Measurements from ENCODE around the gene ACIN1. TPM values are rescaled to one million over a fixed set of nuclear protein-coding genes. Genes with fewer than 3 reads are reported as not detected.

ACIN1 gene
- total and polyA plus RNA-seq, 10 of the 15 experiments (the other 5 are each of a cell fraction or from before 2014, with no cell fraction given), result 4.3 to 148 (median 93.4) TPM

DNA sequence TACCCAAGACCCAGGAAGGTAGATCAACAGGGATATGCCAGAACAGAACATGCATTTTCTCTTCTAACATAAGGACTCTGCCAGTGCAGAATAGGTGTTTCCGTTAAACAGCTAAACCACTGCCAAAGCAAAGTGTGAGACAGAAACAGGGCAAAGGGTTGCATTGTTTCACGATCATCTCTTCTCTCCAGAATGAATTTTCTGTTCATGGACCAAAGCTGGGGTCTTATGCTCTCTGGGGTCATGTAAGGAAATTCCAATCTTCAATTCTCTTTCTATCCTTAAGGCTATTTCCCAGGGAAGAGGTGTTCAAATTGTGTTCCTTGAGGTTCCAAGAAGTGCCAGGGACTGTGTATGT lies 71.2 kb downstream of the ACIN1 start:
- no peak overlapping the region for H3K4me2 ChIP-seq (ENCODE audit: control insufficient read depth, insufficient read depth)
- H3K27ac ChIP-seq (ENCODE audit: control insufficient read depth, insufficient read depth), result no peak overlapping the region
- H3K4me3 ChIP-seq, result no peak overlapping the region
- H3K9me3 ChIP-seq (replicated peaks; ENCODE audit: control insufficient read depth, insufficient read depth, low read length), result no peaks in the 10 kb centered on the region
- WGBS (ENCODE audit: insufficient coverage, insufficient replicate concordance, low lambda C conversion rate, missing lambda C conversion rate), result 98% methylated on average over 2 of the region's 2 CpGs
- no peaks in the 10 kb centered on the region for H3K27me3 ChIP-seq (replicated peaks in 1 of 2; ENCODE audit: control insufficient read depth in 2 of 2, insufficient read depth in 2 of 2, low read length in 1 of 2)
- H3K79me2 ChIP-seq (ENCODE audit: control insufficient read depth, insufficient read depth, low read length), result no peaks in the 10 kb centered on the region
- ChIA-PET CTCF (interaction anchor here (1.3 to 5.5 kb wide), 6 partner anchors 11 to 51 kb away, joined by 4 to 43 read pairs (median 8); partner anchors contain the start of gene CDH24), RAD21 (ENCODE audit: unreplicated experiment) (interaction anchor here (1.6 kb wide), 1 partner anchor 37 kb away, joined by 5 read pairs; no protein-coding TSS in a partner anchor), SMC1A (ENCODE audit: uncharacterized antibody, unreplicated experiment) (interaction anchor here (0.5 to 3.4 kb wide), 4 partner anchors 9 to 1566 kb away, joined by 3 to 10 read pairs (median 5); no protein-coding TSS in a partner anchor), POLR2A (interaction anchor here (0.7 to 1.4 kb wide), 3 partner anchors 8 to 29 kb away, joined by 3 read pairs; no protein-coding TSS in a partner anchor)
- DNase-seq (ENCODE audit: low read depth, low spot score) (no peak), FAIRE-seq (no peak), ATAC-seq (no peak)
- H3K9ac ChIP-seq (ENCODE audit: control insufficient read depth, insufficient read depth, low read length), result no peak overlapping the region
- H3K4me1 ChIP-seq (ENCODE audit: control insufficient read depth, insufficient read depth, low read length), result no peaks in the 10 kb centered on the region
- intact Hi-C loops (cut with micrococcal nuclease; ENCODE audit: unreplicated experiment) (no loop called here), in situ Hi-C loops (cut with MboI) (no loop called here)
- no peaks in the 10 kb centered on the region for H4K20me1 ChIP-seq (ENCODE audit: control insufficient read depth, insufficient read depth)
- TF ChIP-seq NFXL1 (IDR thresholded peaks at IDR 0.05; ENCODE audit: borderline replicate concordance), result no peak
- TF ChIP-seq POLR2AphosphoS5 (IDR thresholded peaks at IDR 0.05; ENCODE audit: low read length), result no peak
- TF ChIP-seq, protein P1, sequence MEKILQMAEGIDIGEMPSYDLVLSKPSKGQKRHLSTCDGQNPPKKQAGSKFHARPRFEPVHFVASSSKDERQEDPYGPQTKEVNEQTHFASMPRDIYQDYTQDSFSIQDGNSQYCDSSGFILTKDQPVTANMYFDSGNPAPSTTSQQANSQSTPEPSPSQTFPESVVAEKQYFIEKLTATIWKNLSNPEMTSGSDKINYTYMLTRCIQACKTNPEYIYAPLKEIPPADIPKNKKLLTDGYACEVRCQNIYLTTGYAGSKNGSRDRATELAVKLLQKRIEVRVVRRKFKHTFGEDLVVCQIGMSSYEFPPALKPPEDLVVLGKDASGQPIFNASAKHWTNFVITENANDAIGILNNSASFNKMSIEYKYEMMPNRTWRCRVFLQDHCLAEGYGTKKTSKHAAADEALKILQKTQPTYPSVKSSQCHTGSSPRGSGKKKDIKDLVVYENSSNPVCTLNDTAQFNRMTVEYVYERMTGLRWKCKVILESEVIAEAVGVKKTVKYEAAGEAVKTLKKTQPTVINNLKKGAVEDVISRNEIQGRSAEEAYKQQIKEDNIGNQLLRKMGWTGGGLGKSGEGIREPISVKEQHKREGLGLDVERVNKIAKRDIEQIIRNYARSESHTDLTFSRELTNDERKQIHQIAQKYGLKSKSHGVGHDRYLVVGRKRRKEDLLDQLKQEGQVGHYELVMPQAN (conservative IDR thresholded peaks at IDR 0.05), result no peak
- no peak for TF ChIP-seq CHD1 (IDR thresholded peaks at IDR 0.05; ENCODE audit: low read depth, low read length)
- TF ChIP-seq, protein P2, sequence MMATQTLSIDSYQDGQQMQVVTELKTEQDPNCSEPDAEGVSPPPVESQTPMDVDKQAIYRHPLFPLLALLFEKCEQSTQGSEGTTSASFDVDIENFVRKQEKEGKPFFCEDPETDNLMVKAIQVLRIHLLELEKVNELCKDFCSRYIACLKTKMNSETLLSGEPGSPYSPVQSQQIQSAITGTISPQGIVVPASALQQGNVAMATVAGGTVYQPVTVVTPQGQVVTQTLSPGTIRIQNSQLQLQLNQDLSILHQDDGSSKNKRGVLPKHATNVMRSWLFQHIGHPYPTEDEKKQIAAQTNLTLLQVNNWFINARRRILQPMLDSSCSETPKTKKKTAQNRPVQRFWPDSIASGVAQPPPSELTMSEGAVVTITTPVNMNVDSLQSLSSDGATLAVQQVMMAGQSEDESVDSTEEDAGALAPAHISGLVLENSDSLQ (IDR thresholded peaks at IDR 0.05), result no peak
- TF ChIP-seq FOS (IDR thresholded peaks at IDR 0.05; ENCODE audit: borderline replicate concordance, extremely low read depth, insufficient read length), result no peak
- no peak for TF ChIP-seq SMAD5 (IDR thresholded peaks at IDR 0.05; ENCODE audit: low read depth)
- no peak overlapping the region for H2AFZ ChIP-seq (ENCODE audit: control insufficient read depth, low read depth, low read length)
- H3K36me3 ChIP-seq (ENCODE audit: control insufficient read depth in 2 of 2, insufficient read depth in 2 of 2, low read length in 1 of 2), result peaks cover 5 to 25% of the 10 kb centered on the region in 2 experiments
- no TSS peak for BruUV-seq (replicated peaks)

Data from GM12878 (cell line).